SW 1271 (cell line): ENCODE data around the gene SEBOX.
"Not testable (repeated sequence)": the region's sequence is repeated elsewhere in the genome, so short reads cannot be mapped to it uniquely, and the experiment has no call there.

Experiments
- DNase-seq, 2 experiments: peaks; one replicate each; lab custom pipeline; 2025; lab: John Stamatoyannopoulos, UW

SEBOX gene

GRCh38 chr17:28340374-28340773 lies 24.6 kb downstream of the SEBOX start:
- no peak for DNase-seq

GRCh38 chr17:28339431-28339830 lies 25.6 kb downstream of the SEBOX start:
- no peak for DNase-seq

- not testable (repeated sequence) for DNase-seq
These were observed 26.2 kb downstream of the SEBOX start for GRCh38 chr17:28338769-28339212.

DNA sequence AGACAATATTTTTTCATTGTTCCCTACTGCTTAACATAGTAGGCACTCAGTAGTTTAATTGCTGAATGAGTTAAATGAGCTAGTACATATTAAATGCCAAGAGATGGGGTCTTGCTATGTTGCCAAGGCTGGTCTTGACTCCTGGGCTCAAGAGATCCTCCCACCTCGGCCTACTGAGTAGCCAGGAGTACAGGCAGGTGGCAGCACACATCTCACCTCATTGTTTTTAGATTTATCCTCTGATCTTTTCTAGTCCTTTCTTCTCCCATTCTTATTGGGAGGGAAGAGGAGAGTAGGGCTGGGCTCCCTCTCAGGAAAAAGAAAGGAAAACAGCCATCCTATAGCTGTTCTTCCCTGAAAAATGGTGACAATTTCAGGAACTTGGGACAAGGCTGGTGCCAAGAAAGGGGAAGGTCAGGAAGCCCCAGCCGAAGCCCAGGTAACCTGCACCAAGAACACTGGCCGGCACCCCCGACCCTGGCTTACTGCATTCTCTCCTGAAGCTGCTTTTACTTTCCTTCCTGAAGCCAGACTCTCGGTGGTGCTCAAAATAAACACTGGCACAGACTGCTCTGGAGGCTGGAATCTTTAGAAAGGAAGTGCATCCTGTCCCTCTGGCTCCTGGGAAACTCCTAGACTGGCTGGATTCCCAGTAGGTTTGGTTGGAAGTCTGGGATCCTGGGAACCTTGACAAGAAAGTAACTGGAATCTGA lies 26.8 kb downstream of the SEBOX start:
- peak in 1 of 2 experiments; percentile 74 for DNase-seq

DNA sequence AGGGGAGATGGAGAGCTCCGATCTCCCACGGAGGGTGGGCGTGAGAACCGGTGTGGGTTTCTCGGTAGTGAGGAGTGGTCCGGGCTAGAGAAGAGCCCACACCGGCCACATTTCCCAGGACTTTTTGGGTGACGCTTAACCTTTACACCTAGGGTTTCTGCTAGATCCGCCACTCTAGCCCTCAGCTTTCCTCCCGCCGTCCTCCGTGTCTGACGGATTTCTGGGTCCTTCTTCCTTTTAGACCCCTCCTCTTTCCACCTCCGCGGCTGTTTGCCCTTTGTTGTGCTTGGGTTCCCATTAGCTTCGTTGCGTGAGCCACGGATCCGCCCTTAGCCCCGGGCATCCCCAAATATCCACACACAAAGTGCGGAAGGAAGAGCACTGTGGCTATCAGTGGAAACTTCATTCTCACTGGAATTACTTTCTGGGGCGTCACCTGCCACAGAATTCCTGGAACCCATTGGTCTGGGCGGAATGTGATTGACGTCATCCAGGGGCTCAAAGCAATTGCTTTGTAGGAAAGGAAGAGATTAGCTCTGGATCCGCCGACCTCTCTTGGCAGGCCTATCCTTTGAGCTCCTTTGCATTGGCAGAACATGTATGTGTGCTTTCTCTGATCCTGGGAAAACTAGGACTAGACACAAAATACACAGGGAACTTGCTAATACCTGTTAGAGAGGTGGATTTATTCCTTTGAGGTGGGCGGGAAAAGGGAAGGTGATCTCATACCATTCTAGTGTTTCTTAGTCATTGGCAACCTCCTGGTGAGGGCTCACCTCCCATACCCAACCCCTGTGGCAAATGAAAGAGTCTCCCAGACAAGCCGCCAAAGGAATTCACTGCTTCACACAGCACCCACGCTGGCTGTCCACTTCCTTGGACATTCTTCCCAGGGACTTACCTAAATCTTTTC lies 28.8 kb downstream of the SEBOX start:
- DNase-seq: peak; percentile 77 to 88

DNA sequence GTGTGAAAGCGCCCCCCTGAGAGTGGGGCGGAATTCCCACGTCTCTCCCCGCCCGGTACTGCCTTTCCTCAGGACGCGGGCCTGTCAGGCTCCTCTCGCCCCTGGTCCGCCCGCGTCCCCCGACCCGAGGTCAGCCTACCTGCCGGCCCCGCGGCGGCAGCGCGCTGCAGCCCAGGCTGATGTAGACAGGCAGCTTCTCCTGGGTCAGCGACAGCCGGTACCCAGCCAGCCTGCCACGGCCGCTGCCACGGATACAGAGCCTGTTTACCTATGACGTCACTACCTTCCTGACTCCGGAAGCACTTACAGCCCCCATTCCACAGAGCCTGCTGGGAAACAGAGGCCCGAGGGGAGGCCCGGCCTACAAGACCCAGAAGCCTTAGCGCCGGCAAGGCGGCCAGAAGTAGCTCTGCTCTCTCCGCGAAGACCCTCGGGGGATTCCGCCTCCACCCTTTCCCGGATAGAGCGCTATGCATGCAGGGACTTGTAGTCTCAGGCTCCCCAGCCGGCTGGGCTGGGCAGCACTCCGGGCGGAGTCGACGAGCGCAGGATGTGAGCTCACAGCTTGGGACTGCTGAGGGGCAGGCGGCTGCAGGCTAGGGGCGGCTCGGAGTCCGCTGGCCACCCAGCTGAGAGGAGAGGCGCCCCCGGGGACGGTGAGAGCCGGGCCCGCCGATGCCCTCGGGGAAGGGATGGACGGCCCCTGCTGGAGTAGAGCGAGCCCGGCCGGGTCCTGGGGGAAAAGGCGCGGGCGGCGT lies 29.6 kb downstream of the SEBOX start, which contains the start of the genes IFT20 and TNFAIP1:
IFT20 (minus strand) TSS at position 272 of the 758 bp plus-strand sequence. CDS start 3,487 bp downstream, outside the sequence.
TNFAIP1 (plus strand) TSS at position 561 of the 758 bp plus-strand sequence. CDS start 3,761 bp downstream, outside the sequence.
- DNase-seq: peak; percentile 100

DNA sequence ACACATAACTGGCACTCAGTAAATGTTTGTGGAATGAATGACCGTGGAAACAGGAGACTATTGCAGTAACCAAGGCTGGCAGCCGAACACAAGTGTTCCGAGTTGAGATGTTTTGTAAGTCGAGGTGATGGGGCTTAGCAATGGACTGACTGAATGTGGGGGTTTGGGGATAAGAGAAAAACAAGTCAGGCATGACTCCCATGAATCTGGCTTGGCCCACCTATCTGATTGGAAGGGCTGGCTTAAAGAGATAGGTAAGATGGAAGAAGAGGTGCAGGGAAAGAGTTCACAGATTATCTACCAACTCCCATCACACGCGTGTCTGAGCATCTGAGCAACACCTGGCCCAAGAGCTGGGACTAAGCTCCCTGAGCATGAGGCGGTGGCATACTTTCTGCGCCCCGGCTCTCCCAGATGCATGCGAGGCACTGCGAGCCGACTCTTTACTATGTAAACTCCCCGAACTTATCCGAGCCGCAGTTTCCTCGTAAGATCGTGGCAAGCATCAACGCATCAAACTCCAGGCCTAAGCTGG lies 30.3 kb downstream of the SEBOX start:
- DNase-seq: no peak

GRCh38 chr17:28334171-28334570 lies 30.8 kb downstream of the SEBOX start:
- DNase-seq: no peak

- no peak for DNase-seq
These were observed 31.8 kb downstream of the SEBOX start for GRCh38 chr17:28333083-28333746.

GRCh38 chr17:28331891-28332420 lies 33.0 kb downstream of the SEBOX start:
- DNase-seq: no peak

DNA sequence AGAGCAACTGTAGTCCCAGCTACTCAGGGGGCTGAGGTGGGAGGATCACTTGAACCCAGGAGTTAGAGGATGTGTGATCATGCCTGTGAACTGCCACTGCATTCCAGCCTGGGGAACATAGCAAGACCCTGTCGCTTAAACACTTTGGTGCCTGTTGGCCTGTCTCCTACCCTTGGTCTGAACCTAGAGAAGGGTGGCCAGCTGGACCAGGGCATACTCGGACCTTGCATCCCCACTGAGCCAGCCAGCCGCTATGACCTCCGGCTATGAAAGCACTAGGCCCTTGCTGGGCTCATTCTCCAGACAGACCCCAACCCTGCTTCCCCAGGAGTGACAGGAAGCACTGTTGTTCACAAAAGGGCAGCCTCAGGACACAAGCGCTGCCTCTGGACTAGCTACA lies 34.3 kb downstream of the SEBOX start:
- DNase-seq: no peak

- DNase-seq: no peak
These were observed 36.7 kb downstream of the SEBOX start for GRCh38 chr17:28328325-28328724.

DNA sequence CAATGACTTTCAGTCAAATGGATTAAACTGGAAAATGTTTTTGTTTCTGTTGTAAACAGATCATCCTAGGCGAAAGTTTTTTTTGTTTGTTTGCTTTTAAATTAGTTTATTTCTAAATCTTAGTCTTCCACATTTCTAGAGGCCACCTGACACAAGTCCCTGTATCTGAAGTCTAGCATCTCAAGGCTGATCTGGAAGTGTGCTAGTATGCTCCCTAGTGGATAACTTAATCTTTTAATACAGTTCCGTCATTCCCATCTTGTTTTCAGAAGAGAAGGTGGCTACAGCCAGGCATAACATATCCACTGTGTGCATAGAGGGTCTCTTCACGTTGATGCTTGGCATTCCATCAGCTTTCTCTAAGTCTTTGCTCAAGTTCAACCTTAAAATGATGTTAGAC lies 37.3 kb downstream of the SEBOX start:
- peak in 1 of 2 experiments; percentile 23 for DNase-seq

DNA sequence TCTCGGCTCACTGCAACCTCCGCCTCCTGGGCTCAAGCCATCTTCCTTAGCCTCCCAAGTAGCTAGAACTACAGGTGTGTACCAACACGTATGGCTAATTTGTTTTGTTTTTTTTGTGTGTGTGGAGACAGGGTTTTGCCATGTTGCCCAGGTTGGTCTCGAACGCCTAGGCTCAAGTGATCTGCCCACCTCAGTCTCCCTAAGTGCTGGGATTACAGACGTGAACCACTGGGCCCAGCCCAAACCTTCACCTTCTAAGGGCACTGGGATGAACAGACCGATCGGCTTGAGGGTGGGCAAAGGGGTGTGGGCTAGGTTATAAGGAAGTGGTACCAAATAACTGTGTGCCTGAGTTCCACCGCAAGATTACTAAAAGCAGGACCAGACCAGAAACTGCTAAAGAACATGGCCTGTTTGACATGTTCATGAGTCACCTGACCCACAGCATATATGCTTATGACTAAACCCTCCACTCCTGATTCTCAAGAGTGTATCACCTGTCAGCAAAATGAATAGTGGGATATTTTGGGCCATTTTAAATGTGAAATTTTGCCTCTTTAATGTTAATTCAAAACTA lies 37.9 kb downstream of the SEBOX start:
- no peak for DNase-seq

DNA sequence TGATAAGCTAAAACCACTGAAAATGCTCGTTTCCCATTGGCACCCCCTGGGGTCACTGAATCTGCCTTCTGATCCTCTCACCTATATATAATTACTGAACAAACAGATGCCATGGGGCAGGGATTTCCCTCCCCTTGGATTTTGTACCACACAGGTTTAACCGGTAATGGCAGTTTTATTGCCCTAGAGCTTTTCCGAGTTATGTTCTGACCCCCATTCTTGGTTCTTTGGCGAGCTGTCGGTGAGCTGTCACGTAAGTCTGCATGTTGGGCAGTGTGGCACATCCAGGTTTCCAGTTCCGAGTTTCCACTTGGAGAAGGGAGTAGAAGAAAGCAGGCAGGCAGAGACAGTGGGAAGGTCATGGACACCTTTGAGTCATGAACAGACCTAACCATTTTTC lies 38.9 kb downstream of the SEBOX start:
- DNase-seq: no peak

DNA sequence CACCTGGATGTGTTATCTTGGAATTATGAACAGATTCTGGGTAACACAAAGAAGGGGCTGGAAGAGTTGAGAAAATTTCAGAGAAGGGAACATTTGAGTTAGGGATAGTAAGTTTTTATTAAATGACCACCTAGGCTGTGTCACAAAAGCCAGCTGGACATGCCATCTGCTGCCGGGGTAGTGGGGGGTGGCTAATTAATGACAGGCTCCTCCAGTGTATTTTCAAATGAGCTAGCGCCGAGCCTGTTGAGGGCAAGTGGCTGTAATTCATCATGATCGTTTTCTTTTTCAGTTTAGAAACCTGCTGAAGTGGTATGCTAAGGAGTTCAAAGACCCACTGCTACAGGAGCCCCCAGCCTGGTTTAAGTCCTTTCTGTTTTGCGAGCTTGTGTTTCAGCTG lies 39.8 kb downstream of the SEBOX start:
- no peak for DNase-seq

GRCh38 chr17:28324781-28325180 lies 40.2 kb downstream of the SEBOX start:
- DNase-seq: no peak

GRCh38 chr17:28324267-28324745 lies 40.7 kb downstream of the SEBOX start:
- no peak for DNase-seq

DNA sequence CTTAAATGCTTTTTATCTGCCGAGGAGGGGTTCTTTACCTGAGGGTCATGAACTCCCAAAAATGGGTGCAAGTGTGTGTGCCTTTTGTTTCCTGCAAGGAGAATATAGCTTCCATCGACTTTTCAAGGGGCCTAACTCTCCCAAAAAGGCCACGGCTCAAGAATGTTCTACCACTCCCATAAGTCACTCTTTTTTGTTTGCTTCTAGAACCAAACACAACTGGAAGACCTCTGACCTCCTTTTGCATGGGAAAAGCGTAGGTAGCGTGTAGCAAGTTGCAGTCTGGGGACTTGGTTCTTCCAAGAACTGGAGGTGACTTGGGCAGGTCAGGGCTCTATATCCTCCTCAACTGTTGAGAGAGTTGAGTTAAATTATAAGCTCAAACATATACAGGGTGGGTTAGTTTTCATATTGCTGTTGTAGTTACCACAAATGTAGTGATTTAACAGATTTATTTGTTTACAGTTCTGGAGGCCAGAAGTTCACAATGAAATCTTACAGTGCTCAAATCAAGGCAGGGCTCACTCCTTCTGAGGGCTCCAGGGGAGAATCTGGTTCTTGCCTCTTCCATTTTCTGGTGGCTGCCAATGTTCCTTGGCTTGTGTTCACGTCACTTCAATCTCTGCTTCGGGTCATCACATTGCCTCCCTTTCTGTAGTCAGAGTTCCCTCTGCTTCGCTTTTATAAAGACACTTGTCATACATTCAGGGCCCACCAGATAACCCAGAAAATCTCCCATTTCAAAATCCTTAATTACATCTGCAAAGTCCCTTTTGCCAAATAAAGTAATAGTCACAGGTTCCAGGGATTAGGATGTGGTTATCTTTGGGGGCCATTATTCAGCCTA lies 44.6 kb downstream of the SEBOX start:
- DNase-seq: no peak

GRCh38 chr17:28319598-28319935 lies 45.4 kb downstream of the SEBOX start:
- peak in 1 of 2 experiments; percentile 23 for DNase-seq
